Esophagus muscularis mucosa (tissue), 4 donors: ENCODE results near the gene SLC35F2. TPM values are rescaled to one million over a fixed set of nuclear protein-coding genes. Genes with fewer than 3 reads are reported as not detected.

ENCODE experiments used
- DNase-seq: peaks from one replicate; pipeline ENCODE4 v3.0.0-alpha.2; 2017; ENCODE audit errors: extremely low spot score
- H3K27ac ChIP-seq, 4 donors: fragments of 200-600 bp; sonication (generic); replicated peaks in 1 of 4; 1 replicate in 3 of 4; 2 replicates in 1 of 4; pipeline ENCODE4 v1.5.1; 2016 to 2019; ENCODE audit warnings: mild to moderate bottlenecking in 1 of 4
- H3K27me3 ChIP-seq, 4 donors: fragments of 200-600 bp; sonication (generic); one replicate each; pipeline versions ENCODE4 v1.5.1 to v1.6.0; 2016 to 2019
- H3K36me3 ChIP-seq, 4 donors: fragments of 200-600 bp; sonication (generic); one replicate each; pipeline ENCODE4 v1.5.1; 2016 to 2019
- H3K4me1 ChIP-seq, 4 donors: fragments of 200-600 bp; sonication (generic); one replicate each; pipeline ENCODE4 v1.5.1; 2016 to 2019
- H3K4me3 ChIP-seq, 4 donors: fragments of 200-600 bp; sonication (generic); 1 replicate in 2 of 4; 2 replicates in 2 of 4; pipeline ENCODE4 v1.5.1; 2016 to 2019; ENCODE audit warnings: mild to moderate bottlenecking in 4 of 4, moderate library complexity in 1 of 4
- H3K9me3 ChIP-seq, 4 donors: fragments of 200-600 bp; sonication (generic); 1 replicate in 3 of 4; 2 replicates in 1 of 4; pipeline ENCODE4 v1.5.1; 2016 to 2019
- CTCF ChIP-seq, 3 experiments: fragments of 200-600 bp in 2 of 3; fragments of 450-650 bp in 1 of 3; sonication (generic) in 2 of 3; IDR thresholded peaks; one replicate each; pipeline ENCODE4 v1.5.1; 2017 to 2019; ENCODE audit warnings: antibody characterized with exemption in 3 of 3, mild to moderate bottlenecking in 2 of 3, moderate library complexity in 1 of 3
- EP300 ChIP-seq: sonication (generic); formaldehyde crosslinking; IDR thresholded peaks from one replicate; pipeline ENCODE4 v1.6.1; 2017; ENCODE audit warnings: antibody characterized with exemption
- POLR2A ChIP-seq: fragments of 450-650 bp; IDR thresholded peaks from one replicate; pipeline ENCODE4 v1.6.1; 2017; ENCODE audit warnings: antibody characterized with exemption, moderate library complexity, mild to moderate bottlenecking, low read depth
- POLR2AphosphoS5 ChIP-seq, 2 donors: sonication (generic); formaldehyde crosslinking; IDR thresholded peaks; one replicate each; pipeline ENCODE4 v1.6.1; 2017; ENCODE audit warnings: antibody characterized with exemption in 2 of 2
- WGBS: methylation state at CpG from one replicate; pipeline ENCODE4 v1.1.5; 2018; 5-methylcytosine and 5-hydroxymethylcytosine counted together
- intact Hi-C: fragments of 100-400 bp; cut with DNase I; formaldehyde crosslinking; loops from one replicate; pipeline ENCODE4 v1.15.1; 2023
- total RNA-seq, 4 donors: library from RNA; depleted of rRNA; stranded (reverse); fragments of >200 nt; gene quantifications; one replicate each; pipeline versions ENCODE4 v1.1.0 to v1.2.1, GENCODE V29; 2016

Gene SLC35F2
- total RNA-seq, 4 donors from 2014 or later = 2.1 to 4.1 (median 3.9) TPM

GRCh38 chr11:107789767-107790166, 68.8 kb downstream of the SLC35F2 start:
- Histone ChIP-seq H3K36me3 (no peaks in the 10 kb centered on the region), H3K9me3 (no peaks in the 10 kb centered on the region), H3K4me3 (no peak overlapping the region), H3K27me3 (no peaks in the 10 kb centered on the region), H3K4me1 (no peaks in the 10 kb centered on the region), H3K27ac (no peak overlapping the region)
- TF ChIP-seq CTCF (IDR thresholded peaks at IDR 0.05) (no peak), POLR2A (no peak), EP300 (no peak), POLR2AphosphoS5 (IDR thresholded peaks at IDR 0.05) (no peak)
- intact Hi-C loops = no loop called here
- peak; percentile 78 for DNase-seq
- WGBS = 95% methylated on average over 7 of the region's 7 CpGs

- no peaks in the 10 kb centered on the region for H3K36me3 ChIP-seq
- TF ChIP-seq POLR2A (no peak), POLR2AphosphoS5 (IDR thresholded peaks at IDR 0.05) (no peak), EP300 (no peak), CTCF (IDR thresholded peaks at IDR 0.05) (no peak)
- no peaks in the 10 kb centered on the region for H3K27me3 ChIP-seq
- intact Hi-C loops = no loop called here
- no peak overlapping the region for H3K27ac ChIP-seq
- H3K9me3 ChIP-seq = no peaks in the 10 kb centered on the region
- 100% methylated on average over 4 of the region's 5 CpGs for WGBS
- no peak overlapping the region for H3K4me3 ChIP-seq
- no peaks in the 10 kb centered on the region for H3K4me1 ChIP-seq
- DNase-seq = no peak
Measured at GRCh38 chr11:107787733-107788132, 70.9 kb downstream of the SLC35F2 start.

DNA sequence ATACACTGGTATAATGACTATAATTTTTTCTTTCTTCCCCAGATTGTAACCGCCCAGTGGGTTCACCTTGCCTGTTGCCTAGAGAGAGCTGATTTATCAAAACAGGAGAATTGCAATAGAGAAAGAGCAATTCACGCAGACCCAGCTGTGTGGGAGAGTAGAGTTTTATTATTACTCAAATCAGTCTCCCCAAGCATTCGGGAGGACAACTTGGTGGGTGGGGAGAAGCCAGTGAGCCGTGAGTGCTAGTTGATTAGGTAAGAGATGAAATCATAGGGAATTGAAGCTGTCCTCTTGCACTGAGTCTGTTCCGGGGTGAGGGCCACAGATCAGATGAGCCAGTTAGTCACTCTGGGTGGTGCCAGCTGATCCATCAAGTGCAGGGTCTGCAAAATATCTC, 73.2 kb downstream of the SLC35F2 start:
- no peaks in the 10 kb centered on the region for H3K36me3 ChIP-seq
- H3K27ac ChIP-seq = no peak overlapping the region
- no peak for DNase-seq
- WGBS = 78% methylated on average over 5 of the region's 5 CpGs
- TF ChIP-seq CTCF (IDR thresholded peaks at IDR 0.05) (no peak), EP300 (no peak), POLR2AphosphoS5 (IDR thresholded peaks at IDR 0.05) (no peak), POLR2A (no peak)
- intact Hi-C loops = no loop called here
- H3K27me3 ChIP-seq = peaks cover 0 to 8% (median 0%) of the 10 kb centered on the region in 4 donors
- H3K4me1 ChIP-seq = no peaks in the 10 kb centered on the region
- H3K9me3 ChIP-seq = no peaks in the 10 kb centered on the region
- no peak overlapping the region for H3K4me3 ChIP-seq

GRCh38 chr11:107783121-107783520, 75.5 kb downstream of the SLC35F2 start:
- intact Hi-C loops = no loop called here
- Histone ChIP-seq H3K27me3 (peaks cover 0 to 8% (median 0%) of the 10 kb centered on the region in 4 donors), H3K9me3 (no peaks in the 10 kb centered on the region), H3K36me3 (no peaks in the 10 kb centered on the region), H3K4me3 (no peak overlapping the region), H3K4me1 (no peaks in the 10 kb centered on the region), H3K27ac (no peak overlapping the region)
- WGBS = 97% methylated on average over 4 of the region's 4 CpGs
- no peak for DNase-seq
- TF ChIP-seq CTCF (IDR thresholded peaks at IDR 0.05) (no peak), EP300 (no peak), POLR2A (no peak), POLR2AphosphoS5 (IDR thresholded peaks at IDR 0.05) (no peak)

GRCh38 chr11:107780775-107781174, 77.8 kb downstream of the SLC35F2 start:
- Histone ChIP-seq H3K36me3 (no peaks in the 10 kb centered on the region), H3K27ac (no peak overlapping the region), H3K9me3 (no peaks in the 10 kb centered on the region), H3K4me1 (no peaks in the 10 kb centered on the region), H3K27me3 (peaks cover 0 to 8% (median 0%) of the 10 kb centered on the region in 4 donors), H3K4me3 (no peak overlapping the region)
- no peak for TF ChIP-seq POLR2AphosphoS5 (IDR thresholded peaks at IDR 0.05)
- no peak for TF ChIP-seq EP300
- no peak for TF ChIP-seq POLR2A
- DNase-seq = no peak
- intact Hi-C loops = no loop called here
- 32% methylated on average over 3 of the region's 3 CpGs for WGBS
